MM.1S (cell line): ENCODE results near the gene CTNNAL1.

ENCODE experiments used
- DNase-seq: peaks from one replicate; pipeline ENCODE4 v3.0.0-alpha.2; 2015
- H2AFZ ChIP-seq: fragments of 300-600 bp; sonication (generic); 2 replicates; pipeline ENCODE4 v1.6.0; 2016; ENCODE audit warnings: antibody characterized with exemption, low read length
- H3F3A ChIP-seq: fragments of 300-600 bp; sonication (generic); 2 replicates; pipeline ENCODE4 v1.6.1; 2016; ENCODE audit warnings: mild to moderate bottlenecking, antibody characterized with exemption, low read length, moderate library complexity, mixed read lengths; ENCODE audit not compliant: insufficient read depth
- H3K27ac ChIP-seq: fragments of 300-600 bp; sonication (generic); 2 replicates; pipeline ENCODE4 v1.5.1; 2016; ENCODE audit warnings: mild to moderate bottlenecking, low read length
- H3K27me3 ChIP-seq: fragments of 300-600 bp; sonication (generic); replicated peaks from 2 replicates; pipeline ENCODE4 v1.6.0; 2016; ENCODE audit warnings: low read length; ENCODE audit not compliant: insufficient read depth
- H3K36me3 ChIP-seq: fragments of 300-600 bp; sonication (generic); replicated peaks from 2 replicates; pipeline ENCODE4 v1.6.1; 2016; ENCODE audit warnings: mild to moderate bottlenecking, low read length, mixed read lengths; ENCODE audit not compliant: insufficient read depth
- H3K4me1 ChIP-seq: fragments of 300-600 bp; sonication (generic); 2 replicates; pipeline ENCODE4 v1.6.1; 2016; ENCODE audit warnings: low read length, mixed read lengths
- H3K4me2 ChIP-seq: fragments of 300-600 bp; sonication (generic); 2 replicates; pipeline ENCODE4 v1.6.0; 2016; ENCODE audit warnings: low read depth, low read length
- H3K4me3 ChIP-seq: fragments of 300-600 bp; sonication (generic); 2 replicates; pipeline ENCODE4 v1.5.1; 2016; ENCODE audit warnings: low read length, mixed read lengths
- H3K79me2 ChIP-seq: fragments of 300-600 bp; sonication (generic); 2 replicates; pipeline ENCODE4 v1.6.1; 2016; ENCODE audit warnings: mixed run types, low read length, mixed read lengths
- H3K9ac ChIP-seq: fragments of 300-600 bp; sonication (generic); 2 replicates; pipeline ENCODE4 v1.6.1; 2016; ENCODE audit warnings: low read length, mixed read lengths
- H3K9me2 ChIP-seq: fragments of 300-600 bp; sonication (generic); replicated peaks from 2 replicates; pipeline ENCODE4 v1.6.1; 2016; ENCODE audit warnings: mild to moderate bottlenecking, low read length, mixed read lengths; ENCODE audit not compliant: insufficient read depth
- H3K9me3 ChIP-seq: fragments of 300-600 bp; sonication (generic); replicated peaks from 2 replicates; pipeline ENCODE4 v1.6.1; 2016; ENCODE audit warnings: mild to moderate bottlenecking, low read length, mixed read lengths; ENCODE audit not compliant: insufficient read depth
- H4K20me1 ChIP-seq: fragments of 300-600 bp; sonication (generic); 2 replicates; pipeline ENCODE4 v1.6.1; 2016; ENCODE audit warnings: mild to moderate bottlenecking, low read length, moderate library complexity, mixed read lengths; ENCODE audit not compliant: insufficient read depth
- CTCF ChIP-seq: fragments of 300-600 bp; sonication (generic); IDR thresholded peaks from 2 replicates; pipeline ENCODE4 v1.5.1; 2016; ENCODE audit warnings: antibody characterized with exemption, low read length, mixed read lengths
- EZH2 ChIP-seq: fragments of 300-600 bp; sonication (generic); optimal IDR thresholded peaks from 2 replicates; pipeline ENCODE3; 2017; ENCODE audit warnings: low read depth, mild to moderate bottlenecking, antibody characterized with exemption, low read length, mixed read lengths
- EZH2phosphoT487 ChIP-seq: fragments of 300-600 bp; sonication (generic); IDR thresholded peaks from 2 replicates; pipeline ENCODE4 v1.6.1; 2018; ENCODE audit warnings: antibody characterized with exemption, low read length

The CTNNAL1 gene

GRCh38 chr9:108997112-108997511 lies 16.2 kb downstream of the CTNNAL1 start:
- Histone ChIP-seq H3K27me3 (no peaks in the 10 kb centered on the region), H3K79me2 (peaks cover 64% of the 10 kb centered on the region)

GRCh38 chr9:108996643-108997042 lies 16.7 kb downstream of the CTNNAL1 start:
- no peak overlapping the region for H3K27ac ChIP-seq
- no peaks in the 10 kb centered on the region for H3K9me2 ChIP-seq
- no peak for TF ChIP-seq CTCF
- no peak for DNase-seq
- no peaks in the 10 kb centered on the region for H3K36me3 ChIP-seq
- H3F3A ChIP-seq, result no peaks in the 10 kb centered on the region
- no peak overlapping the region for H3K4me3 ChIP-seq
- H3K9me3 ChIP-seq, result no peaks in the 10 kb centered on the region
- no peak overlapping the region for H3K4me2 ChIP-seq
- no peaks in the 10 kb centered on the region for H3K27me3 ChIP-seq
- no peaks in the 10 kb centered on the region for H3K4me1 ChIP-seq
- H3K9ac ChIP-seq, result no peak overlapping the region
- peaks cover 59% of the 10 kb centered on the region for H3K79me2 ChIP-seq
- H4K20me1 ChIP-seq, result no peaks in the 10 kb centered on the region
- H2AFZ ChIP-seq, result no peak overlapping the region

More at GRCh38 chr9:108997112-108997511, 16.2 kb downstream of the CTNNAL1 start:
- Histone ChIP-seq H3F3A (no peaks in the 10 kb centered on the region), H3K9me3 (no peaks in the 10 kb centered on the region), H3K36me3 (no peaks in the 10 kb centered on the region), H3K9ac (no peak overlapping the region), H3K4me1 (no peaks in the 10 kb centered on the region), H3K9me2 (no peaks in the 10 kb centered on the region), H2AFZ (no peak overlapping the region), H3K4me3 (no peak overlapping the region), H4K20me1 (no peaks in the 10 kb centered on the region), H3K4me2 (no peak overlapping the region), H3K27ac (no peak overlapping the region)
- no peak for TF ChIP-seq EZH2phosphoT487
- TF ChIP-seq EZH2, result no peak
- TF ChIP-seq CTCF, result no peak
- DNase-seq, result no peak

- no peak overlapping the region for H3K27ac ChIP-seq
- H3K9me3 ChIP-seq, result no peaks in the 10 kb centered on the region
- TF ChIP-seq CTCF, result no peak
- no peak for TF ChIP-seq EZH2
- TF ChIP-seq EZH2phosphoT487, result no peak
- H3K36me3 ChIP-seq, result no peaks in the 10 kb centered on the region
- H4K20me1 ChIP-seq, result no peaks in the 10 kb centered on the region
- H3K9ac ChIP-seq, result no peak overlapping the region
- H3K27me3 ChIP-seq, result no peaks in the 10 kb centered on the region
- DNase-seq, result no peak
- H3F3A ChIP-seq, result no peaks in the 10 kb centered on the region
- no peak overlapping the region for H3K4me2 ChIP-seq
- no peak overlapping the region for H3K4me3 ChIP-seq
- no peaks in the 10 kb centered on the region for H3K9me2 ChIP-seq
- H2AFZ ChIP-seq, result no peak overlapping the region
- no peaks in the 10 kb centered on the region for H3K4me1 ChIP-seq
- peaks cover 45% of the 10 kb centered on the region for H3K79me2 ChIP-seq
Observed at GRCh38 chr9:108994695-108995094, 18.6 kb downstream of the CTNNAL1 start.
